H1 (cell line): ENCODE measurements around the gene RPL37A. TPM values are rescaled to one million over a fixed set of nuclear protein-coding genes. Genes with fewer than 3 reads are reported as not detected.

Experiments
- CTCF ChIA-PET: fragments of 300-600 bp; sonication (Branson Sonifier 250); formaldehyde crosslinking; loops from one replicate; lab custom pipeline; 2021; ENCODE audit not compliant: partially characterized antibody; lab: Charles Lee
- POLR2A ChIA-PET: fragments of 300-600 bp; sonication (Branson Sonifier 250); formaldehyde crosslinking; loops from one replicate; lab custom pipeline; 2021; ENCODE audit warnings: inconsistent platforms; ENCODE audit not compliant: partially characterized antibody; lab: Charles Lee
- DNase-seq, 2 experiments: peaks; one replicate each; pipeline versions ENCODE4 v3.0.0 to v3.0.0-alpha.2; 2010 to 2022; ENCODE audit warnings: low spot score in 2 of 2, low read depth in 1 of 2, mixed read lengths in 1 of 2
- FAIRE-seq: peaks from 2 replicates; lab custom pipeline; 2011; peaks lifted over from hg19 to GRCh38; lab: Jason Lieb, UNC
- H2AFZ ChIP-seq: 2 replicates; pipeline ENCODE4 v1.8.1; 2012; ENCODE audit warnings: low read length, inconsistent platforms
- H2AK5ac ChIP-seq: 2 replicates; pipeline ENCODE4 v1.6.1; 2013; ENCODE audit warnings: low read depth, low read length
- H2BK120ac ChIP-seq: replicated peaks from 2 replicates; pipeline ENCODE3; 2013; ENCODE audit warnings: low read depth, low read length, inconsistent platforms
- H2BK12ac ChIP-seq: 2 replicates; pipeline ENCODE4 v1.6.1; 2013; ENCODE audit warnings: low read depth, low read length
- H2BK15ac ChIP-seq: 2 replicates; pipeline ENCODE4 v1.6.1; 2013; ENCODE audit warnings: low read length
- H2BK20ac ChIP-seq: 2 replicates; pipeline ENCODE4 v1.6.1; 2013; ENCODE audit warnings: low read length
- H2BK5ac ChIP-seq: 2 replicates; pipeline ENCODE4 v1.6.1; 2013; ENCODE audit warnings: low read depth, low read length
- H3K14ac ChIP-seq: 2 replicates; pipeline ENCODE4 v1.6.1; 2013; ENCODE audit warnings: inconsistent platforms; ENCODE audit not compliant: insufficient read length
- H3K18ac ChIP-seq: 2 replicates; pipeline ENCODE4 v1.6.1; 2013; ENCODE audit warnings: low read length; ENCODE audit errors: extremely low read depth
- H3K23ac ChIP-seq: 2 replicates; pipeline ENCODE4 v1.6.1; 2013; ENCODE audit warnings: inconsistent platforms; ENCODE audit not compliant: insufficient read length
- H3K23me2 ChIP-seq: 2 replicates; pipeline ENCODE4 v1.6.1; 2013; ENCODE audit warnings: low read depth, low read length
- H3K27ac ChIP-seq: 2 replicates; pipeline ENCODE4 v1.6.1; 2011; ENCODE audit warnings: low read depth, low read length, inconsistent platforms
- H3K27me3 ChIP-seq, 4 experiments: replicated peaks in 1 of 4; 1 replicate in 1 of 4; 2 replicates in 3 of 4; pipeline versions ENCODE4 v1.6.1 to v1.8.1; 2011 to 2013; ENCODE audit warnings: low read length in 3 of 4, mild to moderate bottlenecking in 3 of 4, inconsistent platforms in 2 of 4, mixed read lengths in 2 of 4, moderate library complexity in 1 of 4; ENCODE audit not compliant: control insufficient read depth in 3 of 4, insufficient read depth in 3 of 4; ENCODE audit errors: extremely low read depth in 1 of 4
- H3K36me3 ChIP-seq, 4 experiments: 2 replicates each; pipeline versions ENCODE4 v1.6.1 to v1.8.1; 2011 to 2013; ENCODE audit warnings: mild to moderate bottlenecking in 4 of 4, low read length in 3 of 4, moderate library complexity in 2 of 4, control low read depth in 1 of 4, inconsistent platforms in 1 of 4; ENCODE audit not compliant: insufficient read depth in 4 of 4, control insufficient read depth in 2 of 4
- H3K4ac ChIP-seq: replicated peaks from 2 replicates; pipeline ENCODE3; 2013; ENCODE audit warnings: low read length, low read depth, mixed read lengths, inconsistent platforms; ENCODE audit not compliant: insufficient read length
- H3K4me1 ChIP-seq, 4 experiments: replicated peaks in 1 of 4; 1 replicate in 1 of 4; 2 replicates in 3 of 4; pipeline versions ENCODE4 v1.6.1 to v1.8.1; 2011 to 2013; ENCODE audit warnings: low read length in 3 of 4, inconsistent platforms in 2 of 4, mixed read lengths in 1 of 4; ENCODE audit not compliant: insufficient read depth in 4 of 4, control insufficient read depth in 3 of 4
- H3K4me2 ChIP-seq, 2 experiments: 2 replicates each; pipeline versions ENCODE4 v1.6.1 to v1.8.1; 2011 to 2013; ENCODE audit warnings: low read depth in 2 of 2, low read length in 2 of 2, control low read depth in 1 of 2, inconsistent platforms in 1 of 2, mild to moderate bottlenecking in 1 of 2; ENCODE audit not compliant: insufficient read depth in 1 of 2
- H3K4me3 ChIP-seq, 4 experiments: fragments of 200-600, 300-600 bp in 1 of 4; sonication (generic), shearing (Covaris generic), sonication (Bioruptor Twin) in 1 of 4; 2 replicates each; pipeline versions ENCODE4 v1.5.1 to v1.8.1; 2011 to 2016; ENCODE audit warnings: low read length in 4 of 4, low read depth in 3 of 4, control low read depth in 2 of 4, inconsistent platforms in 2 of 4, mild to moderate bottlenecking in 2 of 4, mixed read lengths in 1 of 4, moderate library complexity in 1 of 4; ENCODE audit not compliant: insufficient read depth in 2 of 4; ENCODE audit errors: extremely low read depth in 1 of 4
- H3K56ac ChIP-seq: replicated peaks from 2 replicates; pipeline ENCODE3; 2013; ENCODE audit warnings: low read depth, mild to moderate bottlenecking, mixed read lengths, low read length, inconsistent platforms; ENCODE audit not compliant: insufficient read length
- H3K79me1 ChIP-seq: 2 replicates; pipeline ENCODE4 v1.6.1; 2013; ENCODE audit warnings: low read depth, low read length, control low read depth
- H3K79me2 ChIP-seq, 2 experiments: 2 replicates each; pipeline versions ENCODE4 v1.6.1 to v1.8.1; 2012 to 2013; ENCODE audit warnings: low read length in 2 of 2, mild to moderate bottlenecking in 2 of 2, inconsistent platforms in 1 of 2; ENCODE audit not compliant: insufficient read depth in 2 of 2, control insufficient read depth in 1 of 2
- H3K9ac ChIP-seq, 4 experiments: replicated peaks in 1 of 4; 1 replicate in 1 of 4; 2 replicates in 3 of 4; pipeline versions ENCODE4 v1.6.1 to v1.8.1; 2011 to 2013; ENCODE audit warnings: low read depth in 3 of 4, low read length in 3 of 4, control low read depth in 2 of 4, mild to moderate bottlenecking in 2 of 4, moderate library complexity in 2 of 4, inconsistent platforms in 1 of 4; ENCODE audit errors: extremely low read depth in 1 of 4
- H3K9me3 ChIP-seq, 2 experiments: 2 replicates each; pipeline versions ENCODE4 v1.6.1 to v1.8.1; 2012 to 2013; ENCODE audit warnings: mild to moderate bottlenecking in 2 of 2, moderate library complexity in 2 of 2, control low read depth in 1 of 2, inconsistent platforms in 1 of 2, low read depth in 1 of 2, low read length in 1 of 2, mixed read lengths in 1 of 2; ENCODE audit not compliant: insufficient read depth in 2 of 2
- H4K20me1 ChIP-seq, 2 experiments: replicated peaks in 1 of 2; 2 replicates each; pipeline versions ENCODE3 to v1.8.1; 2011 to 2013; ENCODE audit warnings: inconsistent platforms in 2 of 2, low read length in 2 of 2, mild to moderate bottlenecking in 1 of 2; ENCODE audit not compliant: insufficient read depth in 2 of 2, control insufficient read depth in 1 of 2
- H4K5ac ChIP-seq: 2 replicates; pipeline ENCODE4 v1.6.1; 2013; ENCODE audit warnings: low read length, low read depth, mixed read lengths, inconsistent platforms; ENCODE audit not compliant: insufficient read length
- H4K8ac ChIP-seq: 2 replicates; pipeline ENCODE4 v1.8.0; 2013; ENCODE audit warnings: mild to moderate bottlenecking, moderate library complexity, low read length, inconsistent platforms; ENCODE audit not compliant: insufficient read depth; ENCODE audit errors: extremely low read depth
- H4K91ac ChIP-seq: replicated peaks from 2 replicates; pipeline ENCODE3; 2013; ENCODE audit warnings: low read length, mixed read lengths, inconsistent platforms; ENCODE audit not compliant: insufficient read length
- WGBS, 2 experiments: shearing (Covaris generic) in 1 of 2; methylation state at CpG; one replicate each; pipeline versions ENCODE4 v1.1.6 to v1.1.7; 2013 to 2015; ENCODE audit warnings: low lambda C conversion rate in 2 of 2, mixed read lengths in 2 of 2, inconsistent platforms in 1 of 2, low coverage in 1 of 2, missing lambda C conversion rate in 1 of 2; ENCODE audit not compliant: insufficient replicate concordance in 2 of 2, insufficient coverage in 1 of 2, insufficient read length in 1 of 2; ENCODE audit errors: extremely low coverage in 1 of 2, missing lambda C conversion rate in 1 of 2; 5-methylcytosine and 5-hydroxymethylcytosine counted together
- polyA plus RNA-seq, 7 experiments: library from polyadenylated mRNA; depleted of rRNA in 3 of 7; stranded (reverse) in 5 of 7; unstranded in 2 of 7; fragments of >200 nt in 5 of 7; fragments of 200-250 nt in 2 of 7; gene quantifications; 1 replicate in 5 of 7; 2 replicates in 1 of 7; 4 replicates in 1 of 7; pipeline versions ENCODE4 v1.2.1 to v1.2.3, GENCODE V29; 2011 to 2013; ENCODE audit warnings: missing spikeins in 2 of 7, mixed read lengths in 2 of 7
- total RNA-seq: library from RNA; stranded (reverse); fragmentation: NEBNext Ultra II Directional; extraction: Animal tissue kit (Norgen Biotek cat#: 25700); gene quantifications from 2 replicates; pipeline ENCODE4 v1.2.1, GENCODE V29; 2021

RPL37A gene
- total and polyA plus RNA-seq, 2 of the 8 experiments (the other 6 are each of a cell fraction or from before 2014, with no cell fraction given): 1,737 to 3,180 TPM

DNA sequence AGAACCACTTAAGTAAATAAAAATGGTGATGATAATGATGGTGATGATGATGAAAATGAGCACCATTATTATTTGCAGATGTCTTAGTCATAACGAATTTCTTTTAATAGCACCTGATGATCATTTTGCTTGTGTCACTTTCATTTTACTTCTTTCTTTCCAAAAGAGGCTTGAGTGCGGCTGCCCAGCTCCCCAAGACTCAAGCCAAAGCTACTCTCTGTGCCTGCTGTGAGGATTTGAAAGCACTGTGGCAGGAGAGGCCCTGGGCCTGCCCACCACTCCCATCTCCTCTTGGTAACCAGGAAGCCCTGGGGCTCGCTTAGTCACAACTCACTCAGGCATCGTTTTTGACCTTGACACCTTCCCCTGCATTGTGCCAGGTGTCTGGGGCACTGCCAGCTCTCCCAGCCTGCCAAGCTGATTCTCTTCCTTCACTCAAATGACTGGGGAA, 41.2 kb downstream of the RPL37A start:
- Histone ChIP-seq H2BK120ac (no peak overlapping the region), H3K79me1 (no peaks in the 10 kb centered on the region), H3K23ac (no peak overlapping the region), H3K18ac (no peak overlapping the region), H2BK5ac (no peak overlapping the region), H2BK12ac (no peak overlapping the region), H2BK20ac (no peak overlapping the region), H2AK5ac (no peak overlapping the region), H3K27me3 (no peaks in the 10 kb centered on the region; a peak in 1 of 7 replicates), H3K14ac (no peak overlapping the region), H3K9ac (no peak overlapping the region), H3K56ac (no peak overlapping the region), H4K8ac (no peak overlapping the region), H2BK15ac (no peak overlapping the region), H2AFZ (no peak overlapping the region), H3K23me2 (no peaks in the 10 kb centered on the region; the same call in 1 of the 2 replicates), H4K91ac (no peak overlapping the region), H3K27ac (no peak overlapping the region), H3K4me3 (no peak overlapping the region), H3K4ac (no peak overlapping the region), H3K9me3 (no peaks in the 10 kb centered on the region), H3K4me2 (no peak overlapping the region), H3K36me3 (no peaks in the 10 kb centered on the region; a peak in 1 of 8 replicates), H4K20me1 (peaks cover 0 to 4% of the 10 kb centered on the region in 2 experiments), H3K4me1 (no peaks in the 10 kb centered on the region), H3K79me2 (no peaks in the 10 kb centered on the region), H4K5ac (no peak overlapping the region)
- POLR2A ChIA-PET: no interaction called here
- DNase-seq: no peak
- FAIRE-seq: no peak
- 83% methylated on average over 4 of the region's 4 CpGs; no CpG with 5 or more reads in 1 of the 2 experiments for WGBS, 2 experiments
- CTCF ChIA-PET: interaction anchor here (1.1 to 1.5 kb wide), 2 partner anchors 33 to 159 kb away, joined by 3 to 5 read pairs; no protein-coding TSS in a partner anchor
